Measurements from ENCODE around the gene MCOLN1. TPM values are rescaled to one million over a fixed set of nuclear protein-coding genes. Genes with fewer than 3 reads are reported as not detected.

Gene MCOLN1
- total RNA-seq, 1 donor from 2014 or later: 6.6 TPM

GRCh38 chr19:7541828-7542443 lies 19.5 kb downstream of the MCOLN1 start:
- no peaks in the 10 kb centered on the region for H3K4me1 Mint-ChIP-seq
- no peak for TF ChIP-seq EZH2phosphoT487 (IDR thresholded peaks at IDR 0.05)
- no peak for TF ChIP-seq EZH2 (IDR thresholded peaks at IDR 0.05)
- no peak for TF ChIP-seq CTCF (IDR thresholded peaks at IDR 0.05)
- Histone ChIP-seq H3K27ac (no peak overlapping the region), H3K9ac (no peak overlapping the region), H3F3A (ENCODE audit: low read depth) (no peaks in the 10 kb centered on the region), H3K4me1 (no peaks in the 10 kb centered on the region), H3K9me3 (ENCODE audit: low read depth) (no peaks in the 10 kb centered on the region), H2AFZ (replicated peaks) (no peak overlapping the region), H3K36me3 (no peaks in the 10 kb centered on the region), H3K4me3 (no peak overlapping the region), H3K4me2 (no peak overlapping the region), H3K27me3 (no peaks in the 10 kb centered on the region), H4K20me1 (ENCODE audit: low read depth) (no peaks in the 10 kb centered on the region), H3K79me2 (ENCODE audit: low read depth) (no peaks in the 10 kb centered on the region)
- H3K36me3 Mint-ChIP-seq: peaks cover 18% of the 10 kb centered on the region
- no peaks in the 10 kb centered on the region for H3K9me3 Mint-ChIP-seq
- no peak for DNase-seq (ENCODE audit: low spot score)
- peaks cover 6% of the 10 kb centered on the region for H3K27me3 Mint-ChIP-seq (ENCODE audit: insufficient read depth, low read depth)
- no peak overlapping the region for H3K4me3 Mint-ChIP-seq
- no peak overlapping the region for H3K27ac Mint-ChIP-seq

GRCh38 chr19:7542556-7543348 lies 20.3 kb downstream of the MCOLN1 start:
- H3K27ac ChIP-seq: no peak overlapping the region
- no peaks in the 10 kb centered on the region for H3K9me3 ChIP-seq (ENCODE audit: low read depth)
- no peaks in the 10 kb centered on the region for H4K20me1 ChIP-seq (ENCODE audit: low read depth)
- no peak overlapping the region for H3K4me3 ChIP-seq
- H3K79me2 ChIP-seq (ENCODE audit: low read depth): no peaks in the 10 kb centered on the region
- H3K36me3 Mint-ChIP-seq: peaks cover 15% of the 10 kb centered on the region
- TF ChIP-seq EZH2 (IDR thresholded peaks at IDR 0.05) (no peak), EZH2phosphoT487 (IDR thresholded peaks at IDR 0.05) (no peak), CTCF (IDR thresholded peaks at IDR 0.05) (no peak)
- no peaks in the 10 kb centered on the region for H3F3A ChIP-seq (ENCODE audit: low read depth)
- H3K4me1 ChIP-seq: no peaks in the 10 kb centered on the region
- H3K4me3 Mint-ChIP-seq: no peak overlapping the region
- H3K4me1 Mint-ChIP-seq: no peaks in the 10 kb centered on the region
- DNase-seq (ENCODE audit: low spot score): no peak
- no peaks in the 10 kb centered on the region for H3K27me3 ChIP-seq
- H3K9me3 Mint-ChIP-seq: no peaks in the 10 kb centered on the region
- no peak overlapping the region for H2AFZ ChIP-seq (replicated peaks)
- peaks cover 4% of the 10 kb centered on the region for H3K27me3 Mint-ChIP-seq (ENCODE audit: insufficient read depth, low read depth)
- no peak overlapping the region for H3K9ac ChIP-seq
- no peaks in the 10 kb centered on the region for H3K36me3 ChIP-seq
- no peak overlapping the region for H3K27ac Mint-ChIP-seq
- H3K4me2 ChIP-seq: no peak overlapping the region

GRCh38 chr19:7544626-7545025 lies 22.2 kb downstream of the MCOLN1 start:
- peaks cover 5% of the 10 kb centered on the region for H3K27me3 Mint-ChIP-seq (ENCODE audit: insufficient read depth, low read depth)
- DNase-seq (ENCODE audit: low spot score): no peak
- Histone ChIP-seq H3K4me2 (no peak overlapping the region), H3K27me3 (no peaks in the 10 kb centered on the region), H3K79me2 (ENCODE audit: low read depth) (no peaks in the 10 kb centered on the region), H3K27ac (no peak overlapping the region), H3K9ac (no peak overlapping the region), H3F3A (ENCODE audit: low read depth) (no peaks in the 10 kb centered on the region), H3K9me3 (ENCODE audit: low read depth) (no peaks in the 10 kb centered on the region), H3K36me3 (no peaks in the 10 kb centered on the region), H4K20me1 (ENCODE audit: low read depth) (no peaks in the 10 kb centered on the region), H3K4me3 (no peak overlapping the region), H3K4me1 (no peaks in the 10 kb centered on the region), H2AFZ (replicated peaks) (no peak overlapping the region)
- H3K4me3 Mint-ChIP-seq: no peak overlapping the region
- no peaks in the 10 kb centered on the region for H3K9me3 Mint-ChIP-seq
- no peak overlapping the region for H3K27ac Mint-ChIP-seq
- TF ChIP-seq CTCF (IDR thresholded peaks at IDR 0.05) (no peak), EZH2phosphoT487 (IDR thresholded peaks at IDR 0.05) (no peak), EZH2 (IDR thresholded peaks at IDR 0.05) (no peak)
- H3K4me1 Mint-ChIP-seq: no peaks in the 10 kb centered on the region
- peaks cover 14% of the 10 kb centered on the region for H3K36me3 Mint-ChIP-seq
